ENCODE data around the gene SYCP2. TPM values are rescaled to one million over a fixed set of nuclear protein-coding genes. Genes with fewer than 3 reads are reported as not detected.

SYCP2 gene
- total and polyA plus RNA-seq, 2 of the 8 experiments (the other 6 are each of a cell fraction or from before 2014, with no cell fraction given), result 0.02 to 0.50 TPM

DNA sequence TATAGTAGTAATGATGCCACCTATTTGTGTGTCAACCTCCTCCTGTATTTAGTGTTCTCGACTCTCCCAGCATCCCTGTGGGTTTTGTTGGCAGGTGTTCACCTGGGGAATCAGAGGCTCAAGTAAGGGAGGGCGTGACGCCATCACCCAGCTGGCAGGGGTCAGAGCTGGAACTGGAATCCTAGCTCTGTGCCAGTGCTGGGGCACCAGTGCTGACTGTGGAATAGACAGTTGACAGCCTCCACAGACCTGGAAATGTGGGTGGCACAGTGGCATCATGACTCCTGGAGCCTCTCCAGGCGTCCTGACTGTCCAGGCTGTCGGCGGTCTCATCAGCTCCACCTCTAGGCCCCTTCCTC, 102.8 kb downstream of the SYCP2 start (continued):
- TF ChIP-seq CHD7 (IDR thresholded peaks at IDR 0.05; ENCODE audit: insufficient replicate concordance, low read length) (no peak), HDAC6 (IDR thresholded peaks at IDR 0.05; ENCODE audit: low read depth, low read length) (no peak)

Measured in H1 (cell line).